ENCODE results near the gene LCMT1. TPM values are rescaled to one million over a fixed set of nuclear protein-coding genes. Genes with fewer than 3 reads are reported as not detected.
A peak's percentile ranks its signal among the peaks of the same experiment; 100 is the strongest.

LCMT1 gene
- total and polyA plus RNA-seq, 9 of the 15 experiments (the other 6 are each of a cell fraction or from before 2014, with no cell fraction given), result 20.0 to 42.8 (median 32.3) TPM

GRCh38 chr16:25064937-25065336, 46.6 kb upstream of the LCMT1 start:
- H3K4me2 ChIP-seq (ENCODE audit: insufficient read depth, low read length), result no peak overlapping the region
- H3K79me2 ChIP-seq (ENCODE audit: control insufficient read depth, insufficient read depth, low read length), result peaks cover 4% of the 10 kb centered on the region; the same call in 1 of the 3 replicates
- H4K20me1 ChIP-seq (replicated peaks; ENCODE audit: control insufficient read depth, insufficient read depth, low read length), result no peaks in the 10 kb centered on the region
- no peak overlapping the region for H3K27ac ChIP-seq (ENCODE audit: extremely low read depth, low read depth, low read length)
- no peak overlapping the region for H3K4me3 ChIP-seq
- 72% methylated on average over 6 of the region's 6 CpGs for WGBS (ENCODE audit: insufficient coverage, low coverage, missing lambda C conversion rate)
- no peak for TF ChIP-seq HIVEP1 (CRISPR knock-in tag; IDR thresholded peaks at IDR 0.05)
- TF ChIP-seq ZKSCAN3 (CRISPR knock-in tag; IDR thresholded peaks at IDR 0.05), result no peak
- TF ChIP-seq POLR2AphosphoS2 (IDR thresholded peaks at IDR 0.05; ENCODE audit: low read length), result no peak
- no peak for TF ChIP-seq ZNF778 (CRISPR knock-in tag; IDR thresholded peaks at IDR 0.05)
- DNase-seq (ENCODE audit: extremely low read depth in 1 of 4, low spot score in 3 of 4) (no peak), FAIRE-seq (no peak), ATAC-seq (no peak)
- CTCF ChIA-PET (ENCODE audit: low intra/inter-chr PET ratio), result no interaction called here
- no TSS peak for BruUV-seq (replicated peaks)
- intact Hi-C loops (cut with micrococcal nuclease), result no loop called here
- in situ Hi-C loops (cut with MboI), result no loop called here
- no peaks in the 10 kb centered on the region for H3K27me3 ChIP-seq (ENCODE audit: control insufficient read depth in 2 of 2, insufficient read depth in 2 of 2, low read length in 2 of 2)
- H3K9me3 ChIP-seq (replicated peaks; ENCODE audit: control insufficient read depth, insufficient read depth, low read depth, low read length), result no peaks in the 10 kb centered on the region
- no peaks in the 10 kb centered on the region for H3K36me3 ChIP-seq (ENCODE audit: control insufficient read depth, insufficient read depth, low read length)
- POLR2A ChIA-PET, result interaction anchor here (0.6 to 1.2 kb wide), 2 partner anchors 15 to 328 kb away, joined by 3 to 5 read pairs; no protein-coding TSS in a partner anchor
- H2AFZ ChIP-seq (ENCODE audit: low read depth, low read length), result peak overlapping the region; percentile 70
- no peak overlapping the region for H3K9ac ChIP-seq (ENCODE audit: insufficient read depth in 1 of 2, low read depth in 2 of 2, low read length in 2 of 2)
- H3K4me1 ChIP-seq (replicated peaks in 1 of 2; ENCODE audit: control insufficient read depth in 2 of 2, insufficient read depth in 2 of 2, low read length in 2 of 2), result peaks cover 14 to 18% of the 10 kb centered on the region in 2 experiments
- H3K9me1 ChIP-seq (ENCODE audit: control insufficient read depth, insufficient read depth, low read length), result no peaks in the 10 kb centered on the region

GRCh38 chr16:25065899-25066298, 45.6 kb upstream of the LCMT1 start:
- peak; percentile 29 for ATAC-seq
- Histone ChIP-seq H3K9ac (ENCODE audit: insufficient read depth in 1 of 2, low read depth in 2 of 2, low read length in 2 of 2) (peak overlapping the region in 1 of 2 experiments; percentile 88; a peak in 3 of 4 replicates), H4K20me1 (replicated peaks; ENCODE audit: control insufficient read depth, insufficient read depth, low read length) (no peaks in the 10 kb centered on the region), H3K79me2 (ENCODE audit: control insufficient read depth, insufficient read depth, low read length) (peaks cover 4% of the 10 kb centered on the region; the same call in 1 of the 3 replicates), H3K9me3 (replicated peaks; ENCODE audit: control insufficient read depth, insufficient read depth, low read depth, low read length) (no peaks in the 10 kb centered on the region), H3K4me3 (no peak overlapping the region), H3K36me3 (ENCODE audit: control insufficient read depth, insufficient read depth, low read length) (no peaks in the 10 kb centered on the region), H3K27ac (ENCODE audit: extremely low read depth, low read depth, low read length) (peak overlapping the region; percentile 86), H3K4me2 (ENCODE audit: insufficient read depth, low read length) (no peak overlapping the region), H3K9me1 (ENCODE audit: control insufficient read depth, insufficient read depth, low read length) (no peaks in the 10 kb centered on the region), H3K4me1 (replicated peaks in 1 of 2; ENCODE audit: control insufficient read depth in 2 of 2, insufficient read depth in 2 of 2, low read length in 2 of 2) (peaks cover 14 to 18% of the 10 kb centered on the region in 2 experiments), H2AFZ (ENCODE audit: low read depth, low read length) (peak overlapping the region; percentile 97), H3K27me3 (ENCODE audit: control insufficient read depth in 2 of 2, insufficient read depth in 2 of 2, low read length in 2 of 2) (no peaks in the 10 kb centered on the region)
- intact Hi-C loops (cut with micrococcal nuclease), result loop anchor here (1.0 kb wide), 1 partner anchor 41 kb away; no protein-coding TSS in a partner anchor
- BruUV-seq (replicated peaks), result no TSS peak
- CTCF ChIA-PET (ENCODE audit: low intra/inter-chr PET ratio), result no interaction called here
- in situ Hi-C loops (cut with MboI), result no loop called here
- FAIRE-seq, result no peak
- 49% methylated on average over 8 of the region's 8 CpGs for WGBS (ENCODE audit: insufficient coverage, low coverage, missing lambda C conversion rate)
- DNase-seq (ENCODE audit: extremely low read depth in 1 of 4, low spot score in 3 of 4), result peak in 3 of 4 experiments; percentile 27 to 55 (median 37)
- POLR2A ChIA-PET, result no interaction called here
- TF ChIP-seq SRSF7 (optimal IDR thresholded peaks at IDR 0.05; ENCODE audit: low read depth, low read length) (no peak), ARHGAP35 (IDR thresholded peaks at IDR 0.05; ENCODE audit: partially characterized antibody) (no peak), MBD1 (CRISPR knock-in tag; IDR thresholded peaks at IDR 0.05) (no peak), CHD4 (IDR thresholded peaks at IDR 0.05; ENCODE audit: insufficient read depth, insufficient replicate concordance, low read depth, low read length, poor library complexity, severe bottlenecking) (no peak), SOX6 (IDR thresholded peaks at IDR 0.05) (no peak), FOXK1 (CRISPR knock-in tag; IDR thresholded peaks at IDR 0.05; ENCODE audit: borderline replicate concordance) (no peak), ZEB2 (IDR thresholded peaks at IDR 0.05) (no peak), CBX2 (IDR thresholded peaks at IDR 0.05; ENCODE audit: insufficient read depth, low read length, poor library complexity, severe bottlenecking) (no peak), MEF2D (tag; conservative IDR thresholded peaks at IDR 0.05; ENCODE audit: low read depth) (no peak), PHTF2 (CRISPR knock-in tag; IDR thresholded peaks at IDR 0.05) (no peak), SAFB2 (IDR thresholded peaks at IDR 0.05; ENCODE audit: borderline replicate concordance, low read depth, low read length, severe bottlenecking) (no peak)

All from K562 (cell line).